Adrenal gland (tissue), 12 donors: ENCODE measurements around the gene PRSS16. TPM values are rescaled to one million over a fixed set of nuclear protein-coding genes. Genes with fewer than 3 reads are reported as not detected.

ENCODE experiments used
- DNase-seq, 7 donors: peaks; one replicate each; pipeline ENCODE4 v3.0.0-alpha.2; 2019 to 2020
- H3K27ac ChIP-seq, 5 donors: fragments of 200-600 bp; sonication (generic) in 4 of 5; 1 replicate in 3 of 5; 2 replicates in 2 of 5; pipeline versions ENCODE4 v1.5.1 to v1.8.0; 2016 to 2020; ENCODE audit warnings: mild to moderate bottlenecking in 1 of 5
- H3K27me3 ChIP-seq: fragments of 200-600 bp; 2 replicates; pipeline ENCODE4 v1.8.0; 2021
- H3K36me3 ChIP-seq, 2 donors: fragments of 200-600 bp; replicated peaks in 1 of 2; 1 replicate in 1 of 2; 2 replicates in 1 of 2; pipeline versions ENCODE4 v1.5.1 to v1.8.0; 2018 to 2022
- H3K4me1 ChIP-seq, 2 donors: fragments of 200-600 bp; replicated peaks in 1 of 2; 1 replicate in 1 of 2; 2 replicates in 1 of 2; pipeline versions ENCODE4 v1.5.1 to v1.8.0; 2018 to 2021
- H3K4me3 ChIP-seq, 4 donors: fragments of 200-600 bp; sonication (generic) in 3 of 4; one replicate each; pipeline ENCODE4 v1.5.1; 2016 to 2018
- H3K9me3 ChIP-seq, 3 donors: fragments of 200-600 bp; sonication (generic) in 1 of 3; replicated peaks in 1 of 3; 1 replicate in 2 of 3; 2 replicates in 1 of 3; pipeline versions ENCODE4 v1.5.1 to v1.8.0; 2016 to 2021
- CTCF ChIP-seq, 6 experiments: fragments of 450-650 bp in 4 of 6; fragments of 200-600 bp in 2 of 6; sonication (generic) in 1 of 6; IDR thresholded peaks; 1 replicate in 5 of 6; 2 replicates in 1 of 6; pipeline versions ENCODE4 v1.5.1 to v1.8.0; 2016 to 2021; ENCODE audit warnings: antibody characterized with exemption in 6 of 6, mild to moderate bottlenecking in 2 of 6, moderate library complexity in 1 of 6
- POLR2A ChIP-seq, 2 donors: fragments of 450-650 bp; IDR thresholded peaks; one replicate each; pipeline ENCODE4 v1.6.1; 2017; ENCODE audit warnings: antibody characterized with exemption in 2 of 2, mild to moderate bottlenecking in 2 of 2, moderate library complexity in 1 of 2
- WGBS, 4 donors: extraction: QIAGEN DNeasy Blood & Tissue Kit in 2 of 4; methylation state at CpG; one replicate each; pipeline versions ENCODE4 v1.1.5 to v1.1.7; 2013 to 2017; 5-methylcytosine and 5-hydroxymethylcytosine counted together
- intact Hi-C, 2 donors: fragments of 100-400 bp; cut with DNase I; formaldehyde crosslinking; loops; one replicate each; pipeline versions ENCODE4 v1.14.1 to v1.15.0; 2022 to 2023
- polyA plus RNA-seq, 3 donors: library from polyadenylated mRNA; stranded (reverse); fragments of 200-250 nt in 2 of 3; fragments of 350-450 nt in 1 of 3; fragmentation: Illumina TruSeq in 1 of 3; extraction: RNeasy Lipid Tissue Mini Kit (QIAGEN cat#74804) in 1 of 3; gene quantifications; one replicate each; pipeline ENCODE4 v1.2.3, GENCODE V29; 2013 to 2014
- total RNA-seq, 9 donors: library from RNA; depleted of rRNA in 4 of 9; stranded (reverse); fragments of >200 nt in 4 of 9; fragments of 120-200 nt in 1 of 9; fragmentation: NEBNext Ultra II Directional in 1 of 9; extraction: Animal tissue kit (Norgen Biotek cat#: 25700) in 1 of 9; gene quantifications; one replicate each; pipeline versions ENCODE4 v1.1.0 to v1.2.4, GENCODE V29; 2013 to 2023
- donor health status: healthy with polysubstance abuse.
- donor health status: Bipolar disorder and iron deficiency.
- donor health status: DM: yes; HTN: yes; CAD: no.
- donor health status: DM: no; HTN: no; CAD: no.
- donor health status: DM: no; HTN: no; CAD: no.
- donor health status: DM: yes; HTN: yes; CAD: no.

Gene PRSS16
- total and polyA plus RNA-seq, 12 donors: 0.44 to 3.5 (median 1.2) TPM; not detected in 2

- Histone ChIP-seq H3K4me3 (no peak overlapping the region), H3K27me3 (peaks cover 40% of the 10 kb centered on the region), H3K9me3 (no peaks in the 10 kb centered on the region), H3K4me1 (no peaks in the 10 kb centered on the region), H3K36me3 (no peaks in the 10 kb centered on the region), H3K27ac (no peak overlapping the region)
- intact Hi-C loops: no loop called here
- WGBS, 4 donors: 82 to 87% (median 85%) methylated on average over 7 of the region's 7 CpGs
- TF ChIP-seq CTCF (IDR thresholded peaks at IDR 0.05) (no peak), POLR2A (IDR thresholded peaks at IDR 0.05) (no peak)
- DNase-seq: no peak
Measured at GRCh38 chr6:27241443-27241842, 6.1 kb upstream of the PRSS16 start.

GRCh38 chr6:27242589-27243265 is 4.8 kb upstream of the PRSS16 start:
- no peaks in the 10 kb centered on the region for H3K4me1 ChIP-seq
- H3K9me3 ChIP-seq: no peaks in the 10 kb centered on the region
- peaks cover 28% of the 10 kb centered on the region for H3K27me3 ChIP-seq
- TF ChIP-seq POLR2A (IDR thresholded peaks at IDR 0.05) (no peak), CTCF (IDR thresholded peaks at IDR 0.05) (no peak)
- H3K36me3 ChIP-seq: no peaks in the 10 kb centered on the region
- DNase-seq: no peak
- H3K27ac ChIP-seq: no peak overlapping the region
- intact Hi-C loops: no loop called here
- WGBS, 4 donors: 63 to 74% (median 67%) methylated on average over 14 of the region's 14 CpGs
- no peak overlapping the region for H3K4me3 ChIP-seq

GRCh38 chr6:27248783-27249182 is 1.3 kb downstream of the PRSS16 start:
- WGBS, 4 donors: 51 to 83% (median 74%) methylated on average over 3 of the region's 3 CpGs
- TF ChIP-seq POLR2A (IDR thresholded peaks at IDR 0.05) (no peak), CTCF (IDR thresholded peaks at IDR 0.05) (no peak)
- Histone ChIP-seq H3K36me3 (no peaks in the 10 kb centered on the region), H3K4me3 (no peak overlapping the region), H3K9me3 (no peaks in the 10 kb centered on the region), H3K27ac (no peak overlapping the region), H3K27me3 (peaks cover 26% of the 10 kb centered on the region), H3K4me1 (peaks cover 0 to 13% of the 10 kb centered on the region in 2 donors)
- DNase-seq: no peak
- intact Hi-C loops: no loop called here

- peaks cover 26% of the 10 kb centered on the region for H3K27me3 ChIP-seq
Measured at GRCh38 chr6:27250277-27251111, 3.0 kb downstream of the PRSS16 start.

More at GRCh38 chr6:27250277-27251111, 3.0 kb downstream of the PRSS16 start:
- Histone ChIP-seq H3K9me3 (no peaks in the 10 kb centered on the region), H3K36me3 (no peaks in the 10 kb centered on the region), H3K4me1 (peaks cover 0 to 13% of the 10 kb centered on the region in 2 donors), H3K4me3 (peak overlapping the region in 2 of 4 donors; percentile 33 to 56), H3K27ac (no peak overlapping the region)
- DNase-seq: peak in 1 of 7 donors; percentile 4
- TF ChIP-seq POLR2A (IDR thresholded peaks at IDR 0.05): no peak
- no peak for TF ChIP-seq CTCF (IDR thresholded peaks at IDR 0.05)
- WGBS, 4 donors: 5 to 23% (median 10%) methylated on average over 20 to 35 of the region's 35 CpGs
- intact Hi-C loops: no loop called here
